NCI-H524 (cell line): ENCODE measurements around the gene PLXNC1.
A peak's percentile ranks its signal among the peaks of the same experiment; 100 is the strongest.

Experiments used
- DNase-seq, 2 experiments: peaks; one replicate each; lab custom pipeline; 2025; lab: John Stamatoyannopoulos, UW

The PLXNC1 gene

GRCh38 chr12:94147991-94148738, at the start of gene PLXNC1:
Gene PLXNC1 (plus strand): TSS chr12:94148577. CDS start chr12:94148972, 395 bp downstream.
- DNase-seq: peak in 1 of 2 experiments; percentile 36

GRCh38 chr12:94099191-94099590, 49.2 kb upstream of the PLXNC1 start:
- DNase-seq: no peak

GRCh38 chr12:94099632-94100031, 48.7 kb upstream of the PLXNC1 start:
- DNase-seq: peak; percentile 12 to 55

GRCh38 chr12:94100211-94100627, 48.2 kb upstream of the PLXNC1 start:
- DNase-seq: no peak

GRCh38 chr12:94100990-94101737, 47.2 kb upstream of the PLXNC1 start:
- peak; percentile 55 to 76 for DNase-seq

- DNase-seq: peak; percentile 63 to 85
Observed at GRCh38 chr12:94101738-94102660, 46.4 kb upstream of the PLXNC1 start.

- no peak for DNase-seq
Observed at GRCh38 chr12:94103986-94104385, 44.4 kb upstream of the PLXNC1 start.

- DNase-seq: no peak
Observed at GRCh38 chr12:94107910-94108309, 40.5 kb upstream of the PLXNC1 start.

GRCh38 chr12:94109160-94109559, 39.2 kb upstream of the PLXNC1 start:
- DNase-seq: no peak

GRCh38 chr12:94110258-94110657, 38.1 kb upstream of the PLXNC1 start:
- no peak for DNase-seq

- no peak for DNase-seq
Observed at GRCh38 chr12:94111302-94111701, 37.1 kb upstream of the PLXNC1 start.

GRCh38 chr12:94112121-94112520, 36.3 kb upstream of the PLXNC1 start:
- no peak for DNase-seq

- no peak for DNase-seq
Observed at GRCh38 chr12:94114166-94114565, 34.2 kb upstream of the PLXNC1 start.

GRCh38 chr12:94116191-94116590, 32.2 kb upstream of the PLXNC1 start:
- DNase-seq: no peak

GRCh38 chr12:94121886-94122285, 26.5 kb upstream of the PLXNC1 start:
- DNase-seq: no peak

GRCh38 chr12:94122591-94122990, 25.8 kb upstream of the PLXNC1 start:
- DNase-seq: no peak

- DNase-seq: no peak
Observed at GRCh38 chr12:94123127-94123526, 25.2 kb upstream of the PLXNC1 start.

- DNase-seq: no peak
Observed at GRCh38 chr12:94126067-94126466, 22.3 kb upstream of the PLXNC1 start.

GRCh38 chr12:94127239-94128131, 20.9 kb upstream of the PLXNC1 start:
- no peak for DNase-seq

- DNase-seq: no peak
Observed at GRCh38 chr12:94128280-94128679, 20.1 kb upstream of the PLXNC1 start.
